A549 (cell line): Measurements from ENCODE around the gene AVPI1. TPM values are rescaled to one million over a fixed set of nuclear protein-coding genes. Genes with fewer than 3 reads are reported as not detected.

Experiments used
- ATAC-seq, 2 experiments: fragments of 200-7000 bp in 1 of 2; fragments of >200 bp in 1 of 2; cut with Nextera tagmentation in 1 of 2; cut with Tn5 transposase in 1 of 2; 3 replicates each; pipeline versions ENCODE4 v1.8.0 to v1.9.1; 2018 to 2020; ENCODE audit warnings: mild to moderate bottlenecking in 1 of 2, moderate library complexity in 1 of 2
- CTCF ChIA-PET: fragments of 300-600 bp; sonication (Branson Sonifier 250); formaldehyde crosslinking; extraction: SDS; loops from one replicate; lab custom pipeline; 2021; ENCODE audit warnings: antibody characterized with exemption, inconsistent platforms; lab: Yijun Ruan, JAX
- POLR2A ChIA-PET: fragments of 350-600 bp; formaldehyde crosslinking; extraction: SDS; loops from one replicate; lab custom pipeline; 2021; ENCODE audit warnings: antibody characterized with exemption, inconsistent platforms; lab: Yijun Ruan, JAX
- DNase-seq, 2 experiments: peaks; one replicate each; pipeline versions ENCODE4 v3.0.0 to v3.0.0-alpha.2; 2011 to 2016; ENCODE audit warnings: low read depth in 1 of 2, low spot score in 1 of 2
- FAIRE-seq: peaks from 2 replicates; lab custom pipeline; 2011; peaks lifted over from hg19 to GRCh38; lab: Jason Lieb, UNC
- H3K27ac ChIP-seq, 2 experiments: fragments of >200 bp; sonication (Bioruptor Twin); formaldehyde crosslinking; 3 replicates each; pipeline ENCODE4 v1.5.1; 2016 to 2017
- H3K4me1 ChIP-seq: fragments of >200 bp; sonication (Bioruptor Twin); formaldehyde crosslinking; 3 replicates; pipeline ENCODE4 v1.6.1; 2016
- H3K4me2 ChIP-seq: fragments of >200 bp; sonication (Bioruptor Twin); formaldehyde crosslinking; 3 replicates; pipeline ENCODE4 v1.6.1; 2016
- H3K4me3 ChIP-seq: fragments of >200 bp; sonication (Bioruptor Twin); formaldehyde crosslinking; 3 replicates; pipeline ENCODE4 v1.5.1; 2016
- H3K9me3 ChIP-seq: fragments of >200 bp; sonication (Bioruptor Twin); formaldehyde crosslinking; 3 replicates; pipeline ENCODE4 v1.6.1; 2016
- BHLHE40 ChIP-seq: IDR thresholded peaks from 2 replicates; pipeline ENCODE4 v1.6.1; 2012; ENCODE audit warnings: low read depth, low read length, inconsistent platforms
- CEBPB ChIP-seq, 2 experiments: fragments of >200 bp in 1 of 2; sonication (Bioruptor Twin) in 1 of 2; formaldehyde crosslinking in 1 of 2; IDR thresholded peaks; 2 replicates each; pipeline ENCODE4 v1.6.1; 2012 to 2016
- CHD4 ChIP-seq: fragments of 200-600 bp; sonication (generic); IDR thresholded peaks from 2 replicates; pipeline ENCODE4 v1.6.1; 2016; ENCODE audit warnings: antibody characterized with exemption, mild to moderate bottlenecking, borderline replicate concordance
- EHF ChIP-seq: fragments of 250-450 bp; sonication (Bioruptor Pico); IDR thresholded peaks from 2 replicates; pipeline ENCODE4 v1.5.0; 2020; ENCODE audit warnings: mild to moderate bottlenecking
- ELK1 ChIP-seq: fragments of 150-350 bp; IDR thresholded peaks from 2 replicates; pipeline ENCODE4 v1.6.1; 2014; ENCODE audit warnings: low read depth, mild to moderate bottlenecking, low read length
- FOSB ChIP-seq: fragments of 250-450 bp; sonication (Bioruptor Pico); IDR thresholded peaks from 2 replicates; pipeline ENCODE4 v1.5.0; 2020; ENCODE audit warnings: mild to moderate bottlenecking, moderate library complexity
- FOSL2 ChIP-seq, 2 experiments: fragments of 450-650 bp in 1 of 2; fragments of >200 bp in 1 of 2; sonication (Bioruptor Twin) in 1 of 2; formaldehyde crosslinking; IDR thresholded peaks; 2 replicates each; pipeline versions ENCODE4 v1.5.0 to v1.6.1; 2016 to 2020; ENCODE audit warnings: mild to moderate bottlenecking in 1 of 2, moderate library complexity in 1 of 2
- GATA3 ChIP-seq: IDR thresholded peaks from 2 replicates; pipeline ENCODE4 v1.6.1; 2012; ENCODE audit warnings: borderline replicate concordance
- HDAC2 ChIP-seq: fragments of 200-600 bp; sonication (generic); IDR thresholded peaks from 2 replicates; pipeline ENCODE4 v1.6.1; 2016
- HOXA7 ChIP-seq: fragments of 250-450 bp; sonication (Bioruptor Pico); IDR thresholded peaks from 2 replicates; pipeline ENCODE4 v1.5.0; 2020; ENCODE audit warnings: mild to moderate bottlenecking, moderate library complexity
- HOXB5 ChIP-seq: fragments of 250-450 bp; sonication (Bioruptor Pico); IDR thresholded peaks from 2 replicates; pipeline ENCODE4 v1.5.0; 2020; ENCODE audit warnings: mild to moderate bottlenecking, moderate library complexity
- MAFK ChIP-seq: fragments of 450-650 bp; IDR thresholded peaks from 2 replicates; pipeline ENCODE4 v1.6.1; 2014; ENCODE audit not compliant: partially characterized antibody
- NPAS2 ChIP-seq: fragments of 250-450 bp; sonication (Bioruptor Pico); IDR thresholded peaks from 2 replicates; pipeline ENCODE4 v1.8.0; 2022; ENCODE audit warnings: mild to moderate bottlenecking, moderate library complexity, borderline replicate concordance
- NR3C1 ChIP-seq: fragments of >200 bp; sonication (Bioruptor Twin); formaldehyde crosslinking; IDR thresholded peaks from 3 replicates; pipeline ENCODE4 v1.6.1; 2017
- PBX3 ChIP-seq: IDR thresholded peaks from 2 replicates; pipeline ENCODE4 v1.6.1; 2012
- RAD21 ChIP-seq, 2 experiments: fragments of >200 bp in 1 of 2; sonication (Bioruptor Twin) in 1 of 2; formaldehyde crosslinking in 1 of 2; IDR thresholded peaks in 1 of 2; conservative IDR thresholded peaks in 1 of 2; 2 replicates in 1 of 2; 3 replicates in 1 of 2; pipeline ENCODE4 v1.6.1; 2012 to 2018; ENCODE audit warnings: inconsistent platforms in 1 of 2
- RFX5 ChIP-seq: fragments of 450-650 bp; IDR thresholded peaks from 2 replicates; pipeline ENCODE4 v1.7.1; 2014; ENCODE audit warnings: antibody characterized with exemption, mild to moderate bottlenecking, moderate library complexity
- RNF2 ChIP-seq: fragments of 200-600 bp; sonication (generic); IDR thresholded peaks from 2 replicates; pipeline ENCODE4 v1.6.1; 2016; ENCODE audit warnings: low read depth, mild to moderate bottlenecking, antibody characterized with exemption, moderate library complexity, borderline replicate concordance
- SREBF2 ChIP-seq: fragments of 450-650 bp; IDR thresholded peaks from 2 replicates; pipeline ENCODE4 v1.6.1; 2014; ENCODE audit warnings: mild to moderate bottlenecking, moderate library complexity
- WGBS: methylation state at CpG from one replicate; pipeline ENCODE4 v1.1.6; 2017; ENCODE audit errors: missing lambda C conversion rate; 5-methylcytosine and 5-hydroxymethylcytosine counted together
- polyA plus RNA-seq, 4 experiments: library from polyadenylated mRNA; depleted of rRNA in 3 of 4; stranded (reverse); fragments of >200 nt; fragmentation: RNase III in 1 of 4; extraction: RNeasy Plus Mini Kit Qiagen cat#74134 plus additional on column Dnase treatment in 1 of 4; gene quantifications; 2 replicates in 3 of 4; 3 replicates in 1 of 4; pipeline ENCODE4 v1.2.3, GENCODE V29; 2011 to 2017
- TF ChIP-seq, protein P1 (sequence below): fragments of >200 bp; sonication (Bioruptor Twin); formaldehyde crosslinking; IDR thresholded peaks from 3 replicates; pipeline ENCODE4 v1.5.1; 2016
- TF ChIP-seq, protein P2 (sequence below): fragments of 450-650 bp; IDR thresholded peaks from 2 replicates; pipeline ENCODE4 v1.6.1; 2014; ENCODE audit warnings: antibody characterized with exemption
- TF ChIP-seq, protein P3 (sequence below): fragments of >200 bp; sonication (Bioruptor Twin); formaldehyde crosslinking; IDR thresholded peaks from 2 replicates; pipeline ENCODE4 v1.6.1; 2016

The AVPI1 gene
- polyA plus RNA-seq, 2 of the 4 experiments (the other 2 are of a cell fraction), result 48.7 to 70.3 TPM

GRCh38 chr10:97726636-97727178 is 39.7 kb upstream of the AVPI1 start:
- H3K4me3 ChIP-seq, result no peak overlapping the region
- H3K4me1 ChIP-seq, result peaks cover 24% of the 10 kb centered on the region
- H3K27ac ChIP-seq, result peak overlapping the region; percentile 21 to 56; a peak in 4 of 6 replicates
- ATAC-seq (peak; percentile 52 to 54; a peak in 3 of 6 replicates), FAIRE-seq (no peak), DNase-seq (peak in 1 of 2 experiments; percentile 38)
- ChIA-PET CTCF (interaction anchor here (0.5 to 36.9 kb wide), 5 partner anchors 8 to 321 kb away, joined by 3 to 1127 read pairs (median 28); partner anchors contain the start of genes AVPI1, MARVELD1 and ZFYVE27), POLR2A (interaction anchor here (1.5 to 1.8 kb wide), 2 partner anchors 13 to 39 kb away, joined by 8 to 20 read pairs; partner anchors contain the start of genes AVPI1 and MARVELD1)
- TF ChIP-seq FOSL2 (IDR thresholded peaks at IDR 0.05) (no peak), FOSL2 (CRISPR knock-in tag; IDR thresholded peaks at IDR 0.05) (peak; percentile 39), GATA3 (no peak), HOXB5 (CRISPR knock-in tag) (0 out of 2 replicates have a peak, but pooled peaks have one; percentile 78)
- H3K9me3 ChIP-seq, result peaks cover 2% of the 10 kb centered on the region; the same call in 1 of the 3 replicates
- 68% methylated on average over 8 of the region's 8 CpGs for WGBS
- peak overlapping the region; percentile 40 for H3K4me2 ChIP-seq

DNA sequence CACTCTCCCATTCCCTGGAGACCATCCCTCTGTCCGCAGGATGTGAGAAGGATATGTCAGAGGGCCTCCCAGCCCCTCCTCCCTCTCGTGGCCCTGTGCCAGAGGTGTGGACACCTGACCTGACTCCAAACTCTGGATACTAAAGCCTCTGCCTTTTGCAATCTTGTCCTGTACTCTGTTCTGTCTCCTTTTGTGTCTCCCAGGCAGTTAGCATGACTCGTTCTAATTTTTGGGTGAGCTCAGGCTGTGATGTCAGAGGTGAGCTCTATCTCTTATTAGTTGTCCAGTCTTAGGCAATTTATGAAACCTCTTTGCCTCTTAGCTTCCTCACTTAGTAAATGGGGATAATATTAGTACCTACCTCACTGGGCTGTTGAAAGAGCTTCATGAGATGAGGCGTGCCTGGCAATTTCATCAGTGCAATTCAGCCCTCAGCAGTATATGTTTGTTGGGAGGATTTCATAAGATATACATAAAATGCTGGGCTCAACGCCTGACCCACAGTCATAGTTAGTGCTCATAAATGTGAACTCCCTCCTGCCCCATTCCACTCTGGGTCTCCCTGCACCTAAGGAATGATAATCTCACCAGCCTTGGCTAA is 37.4 kb upstream of the AVPI1 start:
- peaks cover 27% of the 10 kb centered on the region for H3K4me1 ChIP-seq
- TF ChIP-seq MAFK (no peak), NR3C1 (no peak), CEBPB (IDR thresholded peaks at IDR 0.05) (peak in 1 of 2 experiments; percentile 52; a peak in 1 of 4 replicates)
- TF ChIP-seq, protein P1, sequence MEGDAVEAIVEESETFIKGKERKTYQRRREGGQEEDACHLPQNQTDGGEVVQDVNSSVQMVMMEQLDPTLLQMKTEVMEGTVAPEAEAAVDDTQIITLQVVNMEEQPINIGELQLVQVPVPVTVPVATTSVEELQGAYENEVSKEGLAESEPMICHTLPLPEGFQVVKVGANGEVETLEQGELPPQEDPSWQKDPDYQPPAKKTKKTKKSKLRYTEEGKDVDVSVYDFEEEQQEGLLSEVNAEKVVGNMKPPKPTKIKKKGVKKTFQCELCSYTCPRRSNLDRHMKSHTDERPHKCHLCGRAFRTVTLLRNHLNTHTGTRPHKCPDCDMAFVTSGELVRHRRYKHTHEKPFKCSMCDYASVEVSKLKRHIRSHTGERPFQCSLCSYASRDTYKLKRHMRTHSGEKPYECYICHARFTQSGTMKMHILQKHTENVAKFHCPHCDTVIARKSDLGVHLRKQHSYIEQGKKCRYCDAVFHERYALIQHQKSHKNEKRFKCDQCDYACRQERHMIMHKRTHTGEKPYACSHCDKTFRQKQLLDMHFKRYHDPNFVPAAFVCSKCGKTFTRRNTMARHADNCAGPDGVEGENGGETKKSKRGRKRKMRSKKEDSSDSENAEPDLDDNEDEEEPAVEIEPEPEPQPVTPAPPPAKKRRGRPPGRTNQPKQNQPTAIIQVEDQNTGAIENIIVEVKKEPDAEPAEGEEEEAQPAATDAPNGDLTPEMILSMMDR, result no peak
- TF ChIP-seq, all 56 proteins: peak for 1
- DNase-seq (peak in 1 of 2 experiments; percentile 50), FAIRE-seq (no peak), ATAC-seq (peak; percentile 60 to 81)
- POLR2A ChIA-PET, result interaction anchor here (0.6 to 3.1 kb wide), 7 partner anchors 10 to 149 kb away, joined by 3 to 38 read pairs (median 4); partner anchors contain the start of genes AVPI1, MARVELD1 and ZFYVE27
- peak overlapping the region; percentile 1; the same call in 1 of the 3 replicates for H3K4me2 ChIP-seq
- CTCF ChIA-PET, result interaction anchor here (0.8 to 36.9 kb wide), 9 partner anchors 10 to 173 kb away, joined by 3 to 1127 read pairs (median 4); partner anchors contain the start of genes AVPI1, MARVELD1 and ZFYVE27
- 34% methylated on average over 5 of the region's 5 CpGs for WGBS
- H3K4me3 ChIP-seq, result no peak overlapping the region
- peak overlapping the region; percentile 43 to 45; a peak in 4 of 6 replicates for H3K27ac ChIP-seq
- H3K9me3 ChIP-seq, result peaks cover 2% of the 10 kb centered on the region; the same call in 1 of the 3 replicates

GRCh38 chr10:97723001-97723400 is 36.0 kb upstream of the AVPI1 start:
- H3K9me3 ChIP-seq, result peaks cover 2% of the 10 kb centered on the region; the same call in 1 of the 3 replicates
- CTCF ChIA-PET, result interaction anchor here (0.5 to 36.9 kb wide), 7 partner anchors 8 to 133 kb away, joined by 4 to 1127 read pairs (median 9); partner anchors contain the start of genes AVPI1, C10orf62, MARVELD1 and ZFYVE27
- FAIRE-seq (no peak), DNase-seq (peak in 1 of 2 experiments; percentile 30), ATAC-seq (peak in 1 of 2 experiments; percentile 8; a peak in 1 of 6 replicates)
- TF ChIP-seq GATA3, result no peak
- TF ChIP-seq RFX5, result no peak
- no peak for TF ChIP-seq RAD21 (conservative IDR thresholded peaks at IDR 0.05 in 1 of 2, IDR thresholded peaks at IDR 0.05 in 1 of 2)
- TF ChIP-seq ELK1, result no peak
- TF ChIP-seq FOSB (CRISPR knock-in tag), result no peak
- no peak for TF ChIP-seq EHF (CRISPR knock-in tag)
- TF ChIP-seq, protein P2, sequence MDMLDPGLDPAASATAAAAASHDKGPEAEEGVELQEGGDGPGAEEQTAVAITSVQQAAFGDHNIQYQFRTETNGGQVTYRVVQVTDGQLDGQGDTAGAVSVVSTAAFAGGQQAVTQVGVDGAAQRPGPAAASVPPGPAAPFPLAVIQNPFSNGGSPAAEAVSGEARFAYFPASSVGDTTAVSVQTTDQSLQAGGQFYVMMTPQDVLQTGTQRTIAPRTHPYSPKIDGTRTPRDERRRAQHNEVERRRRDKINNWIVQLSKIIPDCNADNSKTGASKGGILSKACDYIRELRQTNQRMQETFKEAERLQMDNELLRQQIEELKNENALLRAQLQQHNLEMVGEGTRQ, result no peak
- no peak for TF ChIP-seq BHLHE40
- no peak for TF ChIP-seq RNF2
- TF ChIP-seq, protein P3, sequence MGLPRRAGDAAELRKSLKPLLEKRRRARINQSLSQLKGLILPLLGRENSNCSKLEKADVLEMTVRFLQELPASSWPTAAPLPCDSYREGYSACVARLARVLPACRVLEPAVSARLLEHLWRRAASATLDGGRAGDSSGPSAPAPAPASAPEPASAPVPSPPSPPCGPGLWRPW, result no peak
- no peak for TF ChIP-seq PBX3
- TF ChIP-seq SREBF2, result no peak
- TF ChIP-seq, protein P1, result no peak
- no peak for TF ChIP-seq HDAC2
- no peak for TF ChIP-seq NPAS2 (CRISPR knock-in tag)
- no peak for TF ChIP-seq HOXA7 (CRISPR knock-in tag)
- no peak for TF ChIP-seq CHD4
- H3K27ac ChIP-seq, result no peak overlapping the region
- 78% methylated on average over 3 of the region's 3 CpGs for WGBS
- peaks cover 41% of the 10 kb centered on the region for H3K4me1 ChIP-seq
- POLR2A ChIA-PET, result interaction anchor here (2.7 to 3.1 kb wide), 2 partner anchors 9 to 14 kb away, joined by 15 to 38 read pairs; partner anchors contain the start of genes MARVELD1 and ZFYVE27
- no peak overlapping the region for H3K4me2 ChIP-seq
- H3K4me3 ChIP-seq, result no peak overlapping the region
